ENCODE data around the gene HIVEP3.

Gene HIVEP3

GRCh38 chr1:41792485-41792770, 126.3 kb downstream of the HIVEP3 start:
- no peak for DNase-seq (ENCODE audit: extremely low read depth in 1 of 2, low read depth in 1 of 2)

DNA sequence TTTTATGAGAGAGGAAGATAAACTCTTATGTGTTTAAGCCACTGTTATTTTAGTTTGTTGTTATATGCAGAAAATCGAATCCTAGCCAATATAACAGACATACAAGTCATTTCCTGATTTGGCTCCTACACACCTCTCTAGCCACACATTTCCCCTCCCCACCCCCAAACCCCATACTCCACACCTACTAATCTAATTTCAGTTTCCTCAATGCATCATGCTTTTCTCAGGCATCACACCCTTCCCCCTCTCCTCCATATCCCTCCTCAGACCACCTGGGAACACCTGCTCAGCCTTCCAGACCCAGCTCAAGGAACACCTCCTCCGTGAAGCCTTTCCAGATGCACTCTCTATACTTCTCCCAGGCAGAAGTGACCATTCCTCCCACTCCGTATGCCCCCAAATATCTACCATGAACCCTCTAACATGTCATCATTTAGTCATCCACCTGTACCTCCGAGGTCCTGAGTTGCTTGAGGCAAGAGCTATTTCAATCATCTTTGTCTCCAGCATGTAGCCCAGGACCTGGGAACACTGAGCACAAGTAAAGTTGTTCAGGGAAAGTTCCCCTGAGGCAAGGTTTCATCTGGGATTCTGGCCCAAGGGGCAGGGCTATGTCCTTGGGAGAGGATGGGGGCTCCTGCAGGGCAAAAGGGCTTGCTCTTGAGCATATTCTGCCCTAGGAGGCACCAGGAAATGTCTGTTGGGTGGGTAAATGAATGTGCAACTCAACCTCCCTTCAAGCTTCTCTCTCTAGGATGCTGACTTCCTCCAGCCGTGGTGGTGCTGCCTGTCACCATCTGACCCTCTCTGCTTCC, 126.8 kb downstream of the HIVEP3 start:
- DNase-seq (ENCODE audit: extremely low read depth in 1 of 2, low read depth in 1 of 2), result no peak

- no peak for DNase-seq (ENCODE audit: extremely low read depth in 1 of 2, low read depth in 1 of 2)
These were observed 128.4 kb downstream of the HIVEP3 start for GRCh38 chr1:41790351-41790750.

DNA sequence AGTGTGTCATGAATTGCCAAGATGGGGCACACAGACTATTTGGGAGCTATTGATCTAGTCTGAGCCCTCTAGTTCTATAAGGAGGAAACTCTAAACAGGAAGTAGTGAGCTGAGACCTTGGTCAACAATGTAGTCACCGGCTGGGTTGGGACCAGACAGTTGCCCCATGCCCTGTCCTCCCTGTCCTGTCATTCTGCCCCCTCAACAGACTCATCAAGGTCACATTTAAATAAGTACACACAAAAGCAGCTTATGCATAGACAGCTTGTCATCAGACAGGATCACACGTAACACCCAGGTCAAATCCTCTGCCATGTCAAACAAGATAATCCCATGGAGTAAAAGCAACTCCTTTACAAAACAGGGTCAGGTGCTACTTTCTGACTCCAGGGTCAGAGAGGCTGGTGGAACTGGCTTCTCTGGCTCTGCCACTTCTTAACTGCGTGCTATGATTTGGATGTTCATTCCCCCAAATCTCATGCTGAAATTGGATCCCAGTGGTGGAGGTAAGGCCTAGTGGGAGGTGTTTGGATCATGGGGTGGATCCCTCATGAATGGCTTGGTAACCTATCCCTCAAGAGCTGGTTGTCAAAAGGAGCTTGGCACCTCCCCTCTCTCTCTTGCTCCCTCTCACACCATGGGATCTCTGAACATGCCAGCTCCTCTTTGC, 128.9 kb downstream of the HIVEP3 start:
- no peak for DNase-seq (ENCODE audit: extremely low read depth in 1 of 2, low read depth in 1 of 2)

DNA sequence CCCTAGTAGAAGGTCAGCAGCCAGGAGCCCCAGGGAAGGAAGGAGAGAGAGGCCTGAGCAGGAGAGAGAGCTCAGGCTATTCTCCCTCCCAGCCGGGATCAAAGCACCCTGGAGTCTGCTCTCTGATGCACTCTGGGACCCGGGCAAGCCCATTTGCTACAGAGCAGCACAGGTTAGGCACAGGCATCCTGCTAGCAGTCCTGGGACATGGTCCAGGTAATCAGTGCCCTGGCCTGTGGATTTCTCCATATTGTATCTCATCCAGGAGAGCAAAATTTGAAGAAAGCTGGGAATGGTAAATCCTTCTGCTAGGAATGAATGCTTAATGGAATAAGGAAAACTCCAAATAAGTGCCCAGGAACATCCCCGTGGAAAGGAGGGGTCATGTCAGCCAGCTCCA, 130.3 kb downstream of the HIVEP3 start:
- no peak for DNase-seq (ENCODE audit: extremely low read depth in 1 of 2, low read depth in 1 of 2)

DNA sequence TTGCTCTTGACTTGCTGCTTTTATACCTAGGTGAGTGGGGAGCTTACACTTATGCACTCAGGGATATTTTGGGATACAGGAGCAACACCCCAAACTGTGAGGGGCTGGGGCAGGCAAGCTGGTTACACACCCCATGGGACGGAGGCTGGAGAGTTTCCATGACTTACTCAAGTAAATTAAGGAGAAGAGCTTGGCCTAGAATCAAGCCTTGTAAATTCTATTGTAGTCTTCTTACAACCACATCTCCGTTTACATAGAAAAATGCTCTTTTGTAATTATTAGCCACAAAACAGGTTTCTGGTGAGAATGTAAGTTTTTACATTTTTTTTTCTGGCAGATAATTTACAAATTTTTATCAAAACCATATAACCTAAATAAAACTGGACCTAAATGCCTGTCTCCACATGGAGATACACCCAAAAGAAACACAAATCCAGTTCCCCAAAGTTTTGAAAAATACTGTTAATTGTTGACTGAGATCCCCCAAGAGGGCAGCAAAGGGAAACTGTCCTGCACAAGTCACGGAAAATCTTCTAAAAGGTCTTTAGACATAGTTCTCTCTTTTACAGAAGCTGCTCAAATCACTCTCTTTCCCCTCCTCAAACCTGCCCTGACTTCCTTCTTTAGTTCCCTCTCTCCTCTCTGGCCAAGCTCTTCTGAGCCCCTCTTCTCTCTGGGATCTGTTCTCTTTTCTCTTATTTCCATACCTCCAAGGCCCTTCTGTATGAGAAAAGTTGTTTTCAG, 134.0 kb downstream of the HIVEP3 start:
- no peak for DNase-seq (ENCODE audit: extremely low read depth in 1 of 2, low read depth in 1 of 2)

GRCh38 chr1:41783189-41783639, 135.5 kb downstream of the HIVEP3 start:
- DNase-seq (ENCODE audit: extremely low read depth in 1 of 2, low read depth in 1 of 2), result no peak

DNA sequence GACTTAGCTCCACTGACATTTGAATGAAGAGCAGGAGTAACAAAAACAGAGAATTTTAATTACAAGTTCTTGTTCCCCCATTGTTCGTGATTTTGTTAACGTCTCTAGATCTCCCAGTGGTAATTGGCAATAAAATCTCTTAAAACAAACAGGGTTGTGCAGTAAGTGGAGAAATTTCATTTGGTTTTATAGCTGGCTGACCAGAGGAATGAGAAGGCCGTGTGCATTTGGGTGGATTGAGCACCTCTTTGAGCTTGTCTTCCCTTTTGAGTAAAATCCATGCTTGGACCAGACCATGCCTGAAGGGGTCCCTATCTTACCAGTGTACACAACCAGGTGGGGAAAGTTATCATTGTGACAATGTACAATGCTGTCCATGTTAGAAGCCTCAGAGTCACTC, 137.8 kb downstream of the HIVEP3 start:
- no peak for DNase-seq (ENCODE audit: extremely low read depth in 1 of 2, low read depth in 1 of 2)

DNA sequence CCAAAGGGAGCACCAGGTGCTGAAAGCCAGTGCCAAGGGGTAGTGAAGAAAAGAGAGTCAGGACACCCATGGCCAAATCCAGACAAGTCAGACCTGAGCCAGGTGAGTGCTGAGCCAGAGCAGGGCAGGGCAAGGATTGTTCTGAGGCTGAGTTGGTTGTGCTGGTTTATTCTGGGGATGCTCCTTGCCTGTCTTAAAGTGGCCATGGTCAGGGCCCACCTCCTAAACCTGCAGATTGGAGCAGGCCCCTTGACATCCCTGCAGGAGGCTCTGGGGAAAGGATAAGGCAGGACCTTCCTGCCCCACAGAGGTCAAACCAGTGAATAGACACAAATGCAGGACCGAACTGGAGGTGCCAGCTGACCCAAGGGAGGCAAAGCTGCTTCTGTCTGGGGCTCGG, 138.4 kb downstream of the HIVEP3 start:
- no peak for DNase-seq (ENCODE audit: extremely low read depth in 1 of 2, low read depth in 1 of 2)

DNA sequence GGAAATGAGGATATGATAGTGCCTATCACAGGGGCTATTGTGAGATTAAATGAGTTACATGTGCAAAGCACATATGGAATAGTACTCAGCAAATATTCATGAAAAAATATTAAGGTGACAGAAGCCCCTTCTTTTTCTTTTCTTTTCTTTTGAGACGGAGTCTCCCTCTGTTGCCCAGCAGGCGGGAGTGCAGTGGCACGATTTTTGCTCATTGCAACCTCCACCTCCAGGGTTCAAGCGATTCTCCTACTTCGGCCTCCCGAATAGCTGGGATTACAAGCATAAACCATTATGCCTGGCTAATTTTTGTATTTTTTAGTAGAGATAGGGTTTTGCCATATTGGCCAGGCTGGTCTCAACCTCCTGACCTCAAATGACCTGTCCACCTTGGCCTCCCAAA, 139.4 kb downstream of the HIVEP3 start:
- DNase-seq (ENCODE audit: extremely low read depth in 1 of 2, low read depth in 1 of 2), result no peak

DNA sequence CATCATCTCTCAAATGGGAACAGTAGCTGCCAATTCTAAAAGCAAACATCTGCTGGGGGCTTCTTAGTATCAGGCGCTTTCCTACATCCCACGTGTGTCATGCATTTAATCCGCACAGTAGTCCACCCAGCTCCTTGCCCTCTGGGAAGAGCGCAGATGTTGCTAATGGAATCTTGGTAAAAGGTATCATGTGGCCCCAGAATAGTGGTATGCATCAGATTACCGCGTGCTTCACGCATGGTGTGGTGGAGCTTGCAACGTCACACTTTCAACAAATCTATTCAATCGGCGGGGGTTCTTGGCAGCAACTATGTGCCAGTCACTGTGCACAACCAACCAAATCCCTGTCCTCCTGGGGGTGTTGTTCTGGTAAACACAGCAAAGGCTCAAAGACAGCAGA, 141.0 kb downstream of the HIVEP3 start:
- no peak for DNase-seq (ENCODE audit: extremely low read depth in 1 of 2, low read depth in 1 of 2)

DNA sequence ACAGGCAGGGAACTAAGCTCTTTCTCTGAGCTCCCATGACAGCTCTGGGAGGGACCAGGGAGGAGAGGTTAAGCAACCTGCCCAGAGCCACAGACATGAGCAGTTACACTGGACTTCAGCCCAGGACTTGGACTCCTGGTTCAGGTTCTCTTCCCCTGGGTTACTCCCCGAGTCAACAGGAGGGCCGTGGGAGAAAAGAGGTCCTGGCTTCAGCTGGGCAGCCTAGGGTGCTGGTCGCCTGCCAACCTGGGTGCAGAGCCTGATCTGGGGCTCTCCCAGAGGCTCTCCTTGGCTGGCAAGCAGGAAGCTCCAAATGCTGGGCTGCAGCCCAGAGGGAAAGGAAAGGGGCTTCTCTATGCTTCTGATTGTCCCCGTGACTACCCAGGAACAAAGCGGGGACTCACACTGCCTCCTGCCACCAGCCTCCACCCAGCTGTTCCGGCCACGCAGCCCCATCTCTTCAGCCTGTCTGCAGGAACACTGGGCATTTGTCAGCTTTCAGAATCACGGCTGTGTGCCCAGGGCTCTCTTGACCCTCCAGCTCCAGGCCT, 141.8 kb downstream of the HIVEP3 start:
- no peak for DNase-seq (ENCODE audit: extremely low read depth in 1 of 2, low read depth in 1 of 2)

- no peak for DNase-seq (ENCODE audit: extremely low read depth in 1 of 2, low read depth in 1 of 2)
These were observed 142.7 kb downstream of the HIVEP3 start for GRCh38 chr1:41775956-41776585.

- no peak for DNase-seq (ENCODE audit: extremely low read depth in 1 of 2, low read depth in 1 of 2)
These were observed 144.2 kb downstream of the HIVEP3 start for GRCh38 chr1:41774471-41774990.

GRCh38 chr1:41773842-41774241, 144.9 kb downstream of the HIVEP3 start:
- no peak for DNase-seq (ENCODE audit: extremely low read depth in 1 of 2, low read depth in 1 of 2)

- DNase-seq (ENCODE audit: extremely low read depth in 1 of 2, low read depth in 1 of 2), result no peak
These were observed 145.6 kb downstream of the HIVEP3 start for GRCh38 chr1:41773144-41773591.

DNA sequence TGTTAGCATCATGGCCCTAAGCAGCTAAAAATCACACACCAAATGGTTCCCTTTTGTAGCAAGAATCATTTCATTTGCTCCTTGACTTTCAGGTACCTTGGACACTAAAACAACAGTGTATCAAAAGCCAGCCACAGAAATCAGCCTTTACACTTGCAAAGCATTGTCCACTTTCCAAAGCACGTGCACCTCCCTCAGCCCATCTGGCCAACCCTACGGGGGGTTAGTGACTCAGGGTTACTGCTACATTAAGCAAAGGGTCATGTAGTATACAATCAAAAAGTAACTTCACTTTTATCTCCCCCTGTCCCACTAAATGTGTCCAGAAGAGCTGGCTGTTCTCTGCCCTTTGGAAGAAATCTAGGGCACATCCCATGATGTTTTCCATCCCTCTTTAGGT, 149.7 kb downstream of the HIVEP3 start:
- no peak for DNase-seq (ENCODE audit: extremely low read depth in 1 of 2, low read depth in 1 of 2)

GRCh38 chr1:41768583-41768982, 150.1 kb downstream of the HIVEP3 start:
- no peak for DNase-seq (ENCODE audit: extremely low read depth in 1 of 2, low read depth in 1 of 2)

GRCh38 chr1:41767534-41768525, 150.9 kb downstream of the HIVEP3 start:
- DNase-seq (ENCODE audit: extremely low read depth in 1 of 2, low read depth in 1 of 2), result no peak

- DNase-seq (ENCODE audit: extremely low read depth in 1 of 2, low read depth in 1 of 2), result no peak
These were observed 152.2 kb downstream of the HIVEP3 start for GRCh38 chr1:41766546-41766945.
